ENCODE measurements around the gene SOD3. TPM values are rescaled to one million over a fixed set of nuclear protein-coding genes. Genes with fewer than 3 reads are reported as not detected.

The SOD3 gene
- total RNA-seq, 1 donor from 2014 or later = 0.35 TPM

DNA sequence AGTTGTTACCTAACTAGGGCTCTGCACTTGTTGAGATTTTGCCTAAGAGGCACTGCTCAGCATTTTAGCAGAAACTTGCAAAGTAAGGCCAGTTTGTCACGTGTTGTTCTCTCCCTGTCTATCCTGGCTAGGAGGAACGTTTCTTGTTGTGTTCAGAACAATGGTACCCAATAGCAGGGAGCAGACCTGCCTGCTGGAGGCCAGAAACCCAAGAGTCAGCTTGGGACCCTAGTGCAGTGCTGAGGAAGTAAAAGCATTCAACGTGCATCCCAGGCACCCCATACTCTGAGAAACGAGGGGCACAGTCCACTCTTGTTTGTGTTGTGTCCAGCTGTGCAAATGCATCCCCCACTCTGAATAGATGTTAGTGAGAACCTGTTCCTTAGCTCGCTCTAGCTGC, 42.4 kb downstream of the SOD3 start:
- no peak for DNase-seq (ENCODE audit: extremely low read depth, low read depth, low spot score)

DNA sequence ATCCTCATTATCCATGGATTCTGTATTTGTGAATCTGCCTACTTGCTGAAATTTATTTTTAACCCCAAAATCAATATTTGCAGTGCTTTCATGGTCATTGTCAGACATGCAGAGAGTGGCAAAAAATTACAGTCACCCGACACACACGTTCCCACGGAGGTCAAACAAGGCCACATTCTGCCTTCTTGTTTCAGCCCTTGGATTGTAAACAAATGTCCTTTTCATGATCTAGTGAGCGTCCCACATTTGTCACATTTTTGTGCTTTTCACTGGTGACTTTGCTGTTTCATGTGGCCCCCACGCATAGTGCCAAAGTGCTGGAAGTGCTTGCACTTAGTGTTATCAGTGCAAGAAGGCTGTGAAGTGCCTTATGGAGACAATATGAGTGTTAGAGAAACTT, 45.0 kb downstream of the SOD3 start:
- DNase-seq (ENCODE audit: extremely low read depth, low read depth, low spot score) = no peak

DNA sequence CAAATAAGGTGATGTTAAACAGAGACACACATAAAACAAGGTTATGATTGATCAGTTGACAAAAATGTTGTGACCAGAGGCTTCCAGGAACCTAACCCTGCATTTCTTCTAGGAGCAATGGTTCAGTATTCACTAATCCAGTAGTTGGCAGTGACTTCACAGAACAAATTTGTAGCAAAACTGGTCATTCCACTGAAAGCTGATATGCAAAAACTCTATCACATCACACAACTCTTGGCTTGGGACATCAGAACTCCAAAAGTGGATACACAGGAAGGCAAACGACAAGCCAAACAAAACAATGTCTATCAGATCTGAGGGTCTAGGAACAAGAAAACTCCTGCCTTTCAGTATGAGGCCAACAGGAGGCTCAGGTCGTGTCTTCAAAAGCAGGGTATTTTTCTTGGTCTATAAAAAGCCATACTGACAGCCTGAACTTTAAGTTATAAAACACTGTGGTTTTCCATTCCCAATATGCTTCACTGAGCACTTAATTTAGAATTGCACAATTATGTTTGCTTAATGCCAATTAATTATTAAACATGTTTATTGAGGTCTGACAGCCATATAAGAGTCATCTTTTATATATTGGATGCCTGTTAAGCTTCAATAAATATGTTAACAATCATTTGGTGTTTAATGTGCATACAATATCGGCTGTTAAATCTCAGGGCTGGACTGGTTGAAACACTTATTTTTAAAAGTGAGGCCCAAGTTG, 45.6 kb downstream of the SOD3 start:
- DNase-seq (ENCODE audit: extremely low read depth, low read depth, low spot score) = no peak

DNA sequence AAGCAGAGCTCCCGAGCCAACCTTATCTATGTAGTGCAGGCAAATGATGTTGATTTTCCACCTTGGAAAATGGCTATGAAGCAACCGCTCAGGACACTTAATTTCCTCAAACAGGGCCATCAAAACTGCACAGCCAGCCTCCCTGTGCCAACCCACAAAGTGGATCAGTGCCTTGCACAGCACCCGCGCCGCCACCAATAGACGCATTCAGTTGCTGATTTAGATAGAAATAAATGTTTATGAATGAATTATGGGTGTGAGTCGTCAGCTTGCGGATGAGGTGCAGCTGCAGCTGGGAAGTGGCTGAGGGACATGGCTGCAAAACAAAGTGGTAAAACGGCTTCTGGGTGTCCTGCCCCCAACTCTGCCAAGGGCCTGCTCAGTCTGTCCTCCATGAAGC, 47.0 kb downstream of the SOD3 start:
- DNase-seq (ENCODE audit: extremely low read depth, low read depth, low spot score) = no peak

DNA sequence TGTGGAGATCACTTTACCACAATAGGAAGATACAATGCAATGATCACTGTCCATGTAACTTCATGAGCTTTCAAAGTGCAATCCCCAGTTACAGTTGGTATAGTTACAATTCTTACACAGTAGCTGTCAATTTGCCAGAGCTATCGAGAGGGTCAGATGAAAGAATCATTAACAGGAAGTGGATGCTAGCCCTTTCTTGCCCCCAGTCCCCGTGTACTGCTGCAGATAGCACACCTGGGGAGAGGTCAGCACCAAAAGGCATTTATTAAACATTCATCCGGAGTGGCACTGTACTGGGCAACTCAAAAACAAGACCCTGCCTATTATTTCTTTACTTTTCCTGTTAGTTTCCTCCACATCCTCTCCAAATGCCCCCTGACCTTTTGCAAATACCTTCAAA, 47.7 kb downstream of the SOD3 start:
- no peak for DNase-seq (ENCODE audit: extremely low read depth, low read depth, low spot score)

DNA sequence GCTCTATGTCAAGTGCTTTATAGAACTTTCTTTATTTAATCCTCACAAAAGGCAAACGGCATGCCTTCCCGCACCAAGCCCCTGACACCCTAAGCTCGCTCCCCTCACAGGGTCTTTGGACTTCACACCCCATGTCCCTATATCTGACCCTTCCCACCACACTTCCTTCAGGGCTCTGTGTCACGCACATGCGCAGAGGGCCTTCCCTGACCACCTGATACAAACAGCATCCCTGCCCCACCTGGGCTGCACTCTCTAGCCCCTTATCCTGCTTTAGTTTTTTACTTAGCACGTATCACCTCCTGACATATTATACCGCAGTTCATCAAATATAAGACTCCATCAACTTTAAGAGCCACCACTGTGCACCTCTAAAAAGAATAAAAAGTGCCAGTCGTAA, 49.8 kb downstream of the SOD3 start:
- no peak for DNase-seq (ENCODE audit: extremely low read depth, low read depth, low spot score)

DNA sequence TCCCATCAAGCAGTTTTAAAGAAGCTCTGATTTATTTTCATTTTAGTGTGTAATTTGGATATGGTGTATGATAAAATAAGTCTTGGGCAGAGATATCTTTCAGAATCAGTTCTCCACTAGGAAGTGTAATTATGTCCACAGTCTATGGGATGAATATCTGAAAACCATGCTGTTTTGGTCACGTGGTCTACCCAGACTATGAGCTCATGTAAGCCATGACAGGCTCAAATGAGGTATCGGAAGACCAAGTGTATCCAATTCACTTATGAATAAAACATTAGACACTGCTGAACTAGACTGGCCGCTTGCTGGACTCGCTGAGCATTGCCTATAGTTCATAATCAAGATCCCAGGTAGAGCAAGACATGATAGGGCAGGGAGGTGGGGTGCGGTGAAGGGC, 50.5 kb downstream of the SOD3 start:
- DNase-seq (ENCODE audit: extremely low read depth, low read depth, low spot score) = no peak

DNA sequence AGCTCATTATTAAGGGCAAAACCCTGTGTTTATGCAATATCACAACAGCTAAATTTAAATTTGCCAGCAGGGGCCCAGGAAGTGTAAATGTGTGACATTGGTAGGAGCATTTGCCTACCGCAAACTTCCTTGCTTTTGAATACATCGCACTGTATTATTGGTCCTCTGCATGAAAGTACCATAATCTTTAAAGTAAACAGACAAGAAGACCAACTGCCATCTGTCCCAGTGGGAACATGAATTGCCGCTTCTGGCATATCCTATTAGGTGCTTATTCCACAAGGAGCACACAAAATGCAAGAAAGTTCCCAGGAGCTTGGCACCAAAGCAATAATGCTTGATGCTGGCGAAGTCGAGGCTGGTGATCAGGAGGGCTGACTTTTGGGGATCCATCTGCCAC, 51.3 kb downstream of the SOD3 start:
- no peak for DNase-seq (ENCODE audit: extremely low read depth, low read depth, low spot score)

DNA sequence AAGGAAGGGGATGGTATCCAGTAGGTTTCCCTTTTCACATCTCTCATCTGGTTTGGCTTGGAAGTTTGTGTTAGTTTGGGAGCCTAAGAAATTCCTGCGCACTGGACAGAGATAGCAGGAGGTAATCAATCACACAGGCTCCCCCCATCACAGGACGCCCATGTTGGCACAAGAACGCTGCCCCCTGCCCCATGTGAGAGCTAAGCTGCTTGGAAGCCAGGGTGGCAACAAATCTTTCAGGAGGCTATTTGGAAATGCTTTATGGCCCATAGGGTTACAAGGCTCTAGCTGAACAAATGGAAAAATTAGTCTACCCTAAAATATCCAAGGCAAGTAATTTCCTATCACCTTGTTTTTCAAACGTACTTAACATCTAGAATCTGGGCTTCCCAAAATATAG, 54.0 kb downstream of the SOD3 start:
- no peak for DNase-seq (ENCODE audit: extremely low read depth, low read depth, low spot score)

DNA sequence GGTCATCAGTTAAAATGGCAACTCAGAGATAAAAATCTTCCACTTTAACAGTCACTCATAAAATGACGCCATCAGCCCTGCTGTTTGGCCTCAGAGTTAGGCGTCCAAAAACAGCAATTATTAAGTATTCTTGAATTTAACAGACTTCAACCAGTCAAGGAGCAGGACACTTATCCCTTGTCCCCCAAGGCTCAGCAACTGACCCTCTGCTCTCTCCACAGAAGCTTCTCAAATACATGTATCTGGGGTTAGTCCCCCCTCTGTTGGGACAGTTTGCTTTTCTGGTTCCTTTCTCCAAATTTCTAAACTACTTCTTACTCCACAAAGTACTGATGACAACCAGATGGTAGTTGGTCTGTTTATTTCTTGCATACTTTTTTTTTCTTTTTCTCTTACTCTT, 54.4 kb downstream of the SOD3 start:
- no peak for DNase-seq (ENCODE audit: extremely low read depth, low read depth, low spot score)

Other genes with a start within 250 kb of the SOD3 start
- 95.4 and 102 TPM in 2 replicates for gene DHX15, start 211.0 kb upstream of the SOD3 start, total RNA-seq
- 7.7 and 11.6 TPM in 2 replicates for gene CCDC149, start 117.5 kb downstream of the SOD3 start, total RNA-seq
- gene LGI2, start 235.4 kb downstream of the SOD3 start, total RNA-seq = 0.05 TPM in 1 of 2 replicates, not detected in the other